Osteoblast (primary cell): ENCODE results near the gene TPPP3. TPM values are rescaled to one million over a fixed set of nuclear protein-coding genes. Genes with fewer than 3 reads are reported as not detected.

Experiments
- DNase-seq: peaks from one replicate; pipeline ENCODE4 v3.0.0; 2011; ENCODE audit warnings: low spot score, mixed read lengths; ENCODE audit not compliant: insufficient read length; ENCODE audit errors: missing footprints
- H2AFZ ChIP-seq: 2 replicates; pipeline ENCODE4 v1.6.0; 2011; ENCODE audit warnings: mild to moderate bottlenecking, low read length
- H3K27ac ChIP-seq: 2 replicates; pipeline ENCODE4 v1.5.1; 2011; ENCODE audit warnings: mild to moderate bottlenecking, low read depth, low read length, moderate library complexity
- H3K27me3 ChIP-seq: 2 replicates; pipeline ENCODE4 v1.6.0; 2012; ENCODE audit warnings: mild to moderate bottlenecking, control low read depth, inconsistent platforms, low read length, moderate library complexity; ENCODE audit not compliant: insufficient read depth
- H3K36me3 ChIP-seq: 2 replicates; pipeline ENCODE4 v1.5.1; 2011; ENCODE audit warnings: mild to moderate bottlenecking, low read length, control low read depth, moderate library complexity; ENCODE audit not compliant: insufficient read depth
- H3K4me1 ChIP-seq: 2 replicates; pipeline ENCODE4 v1.5.1; 2011; ENCODE audit warnings: mild to moderate bottlenecking, low read length, control low read depth, moderate library complexity; ENCODE audit not compliant: insufficient read depth
- H3K4me2 ChIP-seq: 2 replicates; pipeline ENCODE4 v1.6.0; 2011; ENCODE audit warnings: mild to moderate bottlenecking, low read length; ENCODE audit not compliant: insufficient read depth
- H3K4me3 ChIP-seq: fragments of 200-600 bp; sonication (generic); 3 replicates; pipeline ENCODE4 v1.5.1; 2012; ENCODE audit warnings: mild to moderate bottlenecking, low read length, inconsistent platforms; ENCODE audit not compliant: insufficient read depth
- H3K79me2 ChIP-seq: 2 replicates; pipeline ENCODE4 v1.6.0; 2012; ENCODE audit warnings: mild to moderate bottlenecking, low read length, control low read depth, inconsistent platforms; ENCODE audit not compliant: insufficient read depth
- H3K9me3 ChIP-seq: 2 replicates; pipeline ENCODE4 v1.5.1; 2011; ENCODE audit warnings: low read depth, low read length, control low read depth
- H4K20me1 ChIP-seq: 2 replicates; pipeline ENCODE4 v1.6.0; 2012; ENCODE audit warnings: mild to moderate bottlenecking, low read length, control low read depth; ENCODE audit not compliant: insufficient read depth
- CTCF ChIP-seq: IDR thresholded peaks from 2 replicates; pipeline ENCODE4 v1.5.1; 2011; ENCODE audit warnings: mild to moderate bottlenecking, low read depth, low read length, moderate library complexity; ENCODE audit errors: extremely low read depth
- total RNA-seq: library from RNA; depleted of rRNA; stranded (reverse); fragments of >200 nt; gene quantifications from 2 replicates; pipeline ENCODE4 v1.2.3, GENCODE V29; 2012

Gene TPPP3
- total RNA-seq, 1 donor, result 0.72 TPM

GRCh38 chr16:67389911-67390815 lies 3.1 kb downstream of the TPPP3 start:
- Histone ChIP-seq H3K4me1 (peaks cover 10% of the 10 kb centered on the region), H3K36me3 (no peaks in the 10 kb centered on the region), H3K27ac (no peak overlapping the region), H3K9me3 (no peaks in the 10 kb centered on the region), H4K20me1 (peaks cover 4% of the 10 kb centered on the region), H3K4me3 (no peak overlapping the region), H2AFZ (no peak overlapping the region), H3K27me3 (peaks cover 32% of the 10 kb centered on the region), H3K4me2 (no peak overlapping the region), H3K79me2 (no peaks in the 10 kb centered on the region)
- peak; percentile 46 for DNase-seq
- no peak for TF ChIP-seq CTCF

- peak; percentile 43 for DNase-seq
- no peak overlapping the region for H3K4me2 ChIP-seq
- H3K4me1 ChIP-seq, result peaks cover 7% of the 10 kb centered on the region
- no peak for TF ChIP-seq CTCF
- H2AFZ ChIP-seq, result no peak overlapping the region
- H3K4me3 ChIP-seq, result no peak overlapping the region
- H3K9me3 ChIP-seq, result no peaks in the 10 kb centered on the region
- H4K20me1 ChIP-seq, result peaks cover 4% of the 10 kb centered on the region
- H3K36me3 ChIP-seq, result no peaks in the 10 kb centered on the region
- H3K27me3 ChIP-seq, result peaks cover 18% of the 10 kb centered on the region
- H3K79me2 ChIP-seq, result no peaks in the 10 kb centered on the region
- H3K27ac ChIP-seq, result no peak overlapping the region
Measured at GRCh38 chr16:67388591-67388990, 4.7 kb downstream of the TPPP3 start.

GRCh38 chr16:67388191-67388590 lies 5.1 kb downstream of the TPPP3 start:
- DNase-seq, result peak; percentile 48
- Histone ChIP-seq H3K27ac (no peak overlapping the region), H3K4me1 (peaks cover 5% of the 10 kb centered on the region), H2AFZ (no peak overlapping the region), H3K36me3 (no peaks in the 10 kb centered on the region), H3K27me3 (peaks cover 17% of the 10 kb centered on the region), H3K4me3 (no peak overlapping the region), H3K4me2 (no peak overlapping the region), H4K20me1 (peaks cover 4% of the 10 kb centered on the region), H3K9me3 (no peaks in the 10 kb centered on the region), H3K79me2 (no peaks in the 10 kb centered on the region)
- no peak for TF ChIP-seq CTCF

- Histone ChIP-seq H3K79me2 (no peaks in the 10 kb centered on the region), H3K4me1 (no peaks in the 10 kb centered on the region), H3K27me3 (peaks cover 17% of the 10 kb centered on the region), H3K36me3 (no peaks in the 10 kb centered on the region), H3K4me2 (no peak overlapping the region), H3K9me3 (no peaks in the 10 kb centered on the region), H3K4me3 (no peak overlapping the region), H3K27ac (no peak overlapping the region), H4K20me1 (peaks cover under 1% of the 10 kb centered on the region), H2AFZ (no peak overlapping the region)
- no peak for TF ChIP-seq CTCF
- DNase-seq, result peak; percentile 72
Measured at GRCh38 chr16:67387479-67388079, 5.7 kb downstream of the TPPP3 start.
